GM19467 (cell line): ENCODE measurements around the gene TSPAN15.

Experiments used
- ATAC-seq: cut with Tn5 transposase; IDR thresholded peaks from one replicate; pipeline ENCODE4 v1.9.1; 2021; ENCODE audit warnings: mild to moderate bottlenecking, moderate library complexity; ENCODE audit not compliant: unreplicated experiment

Gene TSPAN15

DNA sequence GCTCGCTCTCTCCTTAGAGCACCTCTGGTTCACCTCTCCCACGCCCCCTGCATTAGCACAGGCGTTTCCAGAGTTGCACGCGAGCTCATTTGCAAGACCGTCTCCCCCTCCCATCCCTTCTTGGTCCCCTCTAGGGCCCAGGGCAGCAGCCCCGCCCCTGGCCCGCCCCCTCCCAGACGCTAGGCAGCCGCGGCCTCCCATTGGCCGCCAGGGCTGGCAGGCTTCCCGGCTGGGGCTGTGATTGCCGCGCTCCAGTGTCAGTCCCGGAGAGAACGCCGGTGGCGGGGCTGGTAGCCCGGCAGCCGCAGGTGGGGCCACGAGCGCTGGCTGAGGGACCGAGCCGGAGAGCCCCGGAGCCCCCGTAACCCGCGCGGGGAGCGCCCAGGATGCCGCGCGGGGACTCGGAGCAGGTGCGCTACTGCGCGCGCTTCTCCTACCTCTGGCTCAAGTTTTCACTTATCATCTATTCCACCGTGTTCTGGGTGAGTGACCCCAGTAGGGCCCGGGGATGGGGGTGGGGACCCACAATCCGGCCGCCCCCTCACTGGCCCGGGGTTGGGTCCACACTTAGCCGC, at the start of gene TSPAN15:
TSS of gene TSPAN15 (plus strand) at position 257 of the 575 bp plus-strand sequence. CDS start at position 387, 130 bp downstream.
- ATAC-seq: peak; percentile 91

DNA sequence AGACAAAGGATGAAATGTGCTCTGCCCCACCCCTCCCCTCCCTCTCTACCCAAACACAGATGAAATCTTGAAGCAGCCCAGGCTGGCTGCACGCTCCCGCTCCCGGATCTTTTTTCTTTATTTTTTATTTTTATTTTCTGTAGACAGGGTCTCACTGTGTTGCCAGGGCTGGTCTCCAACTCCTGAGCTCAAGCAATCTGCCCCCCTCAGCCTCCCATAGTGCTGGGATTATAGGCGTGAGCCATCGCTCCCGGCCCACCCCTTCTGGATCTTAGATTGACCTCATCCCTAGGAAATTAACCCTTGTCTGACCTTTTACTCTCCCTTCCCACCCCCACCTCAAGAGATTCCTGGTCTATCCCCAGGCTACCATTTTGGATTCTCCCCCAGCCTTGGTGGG, 48.9 kb upstream of the TSPAN15 start:
- ATAC-seq: no peak

DNA sequence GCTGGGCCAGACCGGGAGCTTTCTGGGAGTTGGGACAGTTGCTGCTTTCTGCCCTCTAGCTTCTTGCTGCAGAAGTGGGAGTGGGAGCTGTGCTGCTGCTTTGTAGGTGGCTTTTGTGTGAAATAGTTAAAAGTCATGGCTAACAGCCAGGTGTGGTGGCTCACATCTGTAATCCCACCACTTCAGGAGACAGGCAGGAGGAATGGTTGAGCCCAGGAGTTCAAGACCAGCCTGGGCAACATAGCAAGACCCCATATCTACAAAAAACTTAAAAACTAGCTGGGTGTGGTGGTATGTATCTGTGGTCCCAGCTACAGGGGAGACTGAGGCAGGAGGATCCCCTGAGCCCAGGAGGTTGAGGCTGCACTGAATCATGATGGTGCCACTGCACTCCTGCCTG, 48.2 kb upstream of the TSPAN15 start:
- no peak for ATAC-seq

DNA sequence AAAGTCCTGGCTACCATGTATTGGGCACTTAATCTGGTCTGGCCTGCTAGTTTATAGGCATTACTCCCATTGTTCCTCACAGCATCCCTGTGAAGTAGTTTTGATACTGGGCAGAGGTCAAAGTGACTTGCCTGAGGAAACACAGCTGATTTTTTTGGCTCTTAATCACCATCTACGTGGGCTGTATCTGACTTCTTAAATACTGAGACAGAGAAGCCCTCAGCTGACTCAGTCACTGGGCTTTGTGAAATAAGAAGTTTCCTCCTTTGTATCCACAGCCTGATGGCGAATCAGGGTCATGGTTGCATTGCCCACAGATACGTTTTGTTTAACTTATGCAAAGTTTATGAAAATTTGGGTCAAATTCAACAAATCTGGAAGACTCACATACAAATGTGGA, 47.7 kb upstream of the TSPAN15 start:
- ATAC-seq: no peak

DNA sequence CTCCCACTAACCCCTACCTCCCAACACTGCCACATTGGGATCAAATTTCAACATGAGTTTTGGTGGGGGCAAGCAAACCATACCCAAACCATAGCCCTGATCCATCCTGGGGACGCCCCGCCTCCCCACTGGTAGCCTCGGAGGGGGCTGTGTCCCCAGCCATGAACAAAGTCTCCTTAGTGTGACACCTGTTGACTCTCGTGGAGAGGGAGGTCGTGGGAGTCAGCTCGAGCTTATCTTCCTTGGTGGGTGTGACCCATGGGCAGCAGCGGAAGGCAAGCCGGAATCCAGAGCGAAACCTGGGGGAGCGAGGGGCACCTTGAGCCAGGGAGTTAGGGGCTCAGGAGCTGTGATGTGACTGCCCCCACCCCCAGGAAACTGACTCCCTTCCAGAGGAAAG, 46.5 kb upstream of the TSPAN15 start:
- no peak for ATAC-seq

DNA sequence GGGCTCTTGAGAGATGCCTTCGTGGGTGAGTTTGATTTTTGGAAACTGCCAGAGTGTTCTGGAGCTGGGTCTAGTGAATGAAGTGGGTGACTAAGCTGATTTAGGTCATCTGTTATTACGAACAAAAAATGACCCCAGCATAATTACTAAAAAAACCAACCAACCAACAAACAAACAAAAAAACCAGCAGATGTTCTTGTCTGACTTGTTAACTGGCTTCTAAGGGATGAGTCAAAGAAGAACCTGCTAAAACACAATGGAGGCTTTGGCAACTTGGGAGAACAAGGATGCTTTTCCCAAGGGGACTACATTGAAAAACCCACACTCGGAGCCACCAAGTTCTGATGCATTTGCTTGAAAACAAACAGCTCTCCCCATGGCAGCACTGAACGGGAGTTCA, 46.0 kb upstream of the TSPAN15 start:
- no peak for ATAC-seq

DNA sequence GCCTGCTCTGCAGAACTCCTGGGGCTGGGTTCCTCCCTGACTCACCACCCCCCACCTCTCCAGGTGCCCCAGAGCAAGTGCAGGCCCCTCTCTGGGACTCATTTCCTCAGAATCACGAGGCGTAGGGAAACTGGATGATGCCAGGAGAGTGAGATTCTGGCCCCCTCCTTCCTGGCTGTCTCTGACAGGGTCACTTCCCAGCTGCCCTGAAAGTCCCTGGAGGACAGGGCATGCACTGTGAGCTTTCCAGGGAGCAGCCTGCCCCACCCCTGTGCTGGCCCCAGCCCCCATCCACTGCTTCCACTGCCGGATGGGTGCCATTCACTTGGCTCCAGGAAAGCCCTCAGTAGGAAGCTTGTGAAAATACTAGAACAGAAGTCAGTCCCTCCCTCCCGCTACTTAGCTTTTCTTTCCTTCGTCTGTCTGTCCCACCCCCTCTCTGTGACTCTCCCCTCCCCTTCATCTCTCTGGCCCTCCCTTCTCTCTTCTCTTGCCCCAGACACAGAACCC, 44.9 kb upstream of the TSPAN15 start:
- no peak for ATAC-seq

DNA sequence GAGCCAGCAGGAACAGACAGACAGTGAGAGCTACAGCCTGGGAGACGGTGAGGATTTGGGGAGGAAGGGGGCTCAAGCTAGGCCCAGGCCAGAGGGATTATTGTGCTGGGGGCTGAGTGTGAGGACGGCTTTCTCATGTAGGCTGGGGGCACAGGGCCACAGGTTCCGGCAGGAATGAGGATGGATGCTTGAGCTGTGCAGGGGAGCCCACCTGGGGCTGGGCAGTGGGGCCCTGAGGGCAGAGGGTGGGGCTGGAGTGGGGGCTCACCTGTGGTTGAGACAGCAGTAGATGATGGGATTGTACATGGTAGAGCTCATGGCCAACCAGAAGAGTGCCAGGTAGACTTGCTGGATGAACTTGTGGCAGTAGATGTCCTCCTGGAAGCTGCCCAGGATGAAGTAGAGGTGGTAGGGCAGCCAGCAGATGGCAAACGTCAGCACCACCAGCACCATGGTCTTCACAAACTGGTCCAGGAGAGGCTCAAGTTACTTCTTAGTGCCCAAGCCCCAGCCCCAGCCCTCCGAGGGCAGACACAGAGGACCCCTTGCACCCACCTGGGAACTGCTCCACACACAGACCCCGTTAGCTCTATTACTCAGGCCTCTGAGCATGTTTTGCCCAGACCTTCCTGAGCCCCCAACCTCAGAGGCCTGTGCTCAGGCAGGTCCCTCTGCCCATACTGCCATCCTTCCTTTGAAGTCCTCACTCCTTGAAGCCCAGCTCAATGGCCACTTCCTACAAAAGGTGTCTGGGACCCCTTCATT, 44.3 kb upstream of the TSPAN15 start:
- ATAC-seq: no peak

DNA sequence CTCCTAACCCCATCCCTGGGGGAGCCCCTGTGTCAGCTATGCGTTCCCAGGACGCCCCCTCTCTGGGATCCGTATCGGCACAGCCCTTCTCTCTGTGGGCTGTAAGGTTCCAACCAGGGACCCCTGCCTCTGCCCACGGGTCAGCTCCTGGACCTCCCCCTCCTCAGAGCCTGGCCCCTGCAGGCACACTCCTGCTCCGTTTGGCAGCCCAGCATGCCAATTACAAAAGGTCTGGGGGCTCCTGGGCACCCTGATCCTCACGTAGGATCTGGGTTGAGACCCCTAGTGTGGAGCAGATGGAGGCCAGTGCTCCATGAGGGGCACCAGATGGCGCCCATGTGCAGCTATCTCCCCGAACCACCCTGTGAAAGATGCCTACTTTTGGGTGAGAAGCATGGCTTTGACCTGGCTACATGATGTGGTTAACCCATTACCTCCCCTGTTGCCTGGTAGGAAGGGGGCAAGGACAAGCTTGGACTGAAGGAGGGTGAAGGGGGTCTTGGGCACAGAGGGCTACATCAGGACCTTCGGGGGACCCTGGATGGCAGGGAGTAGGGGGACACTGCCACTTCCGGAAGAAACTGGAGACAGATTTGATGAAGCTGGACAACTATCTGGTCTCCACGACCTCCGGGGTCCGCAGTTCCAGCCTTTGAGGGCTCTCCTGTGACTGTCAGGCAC, 43.5 kb upstream of the TSPAN15 start:
- ATAC-seq: no peak

DNA sequence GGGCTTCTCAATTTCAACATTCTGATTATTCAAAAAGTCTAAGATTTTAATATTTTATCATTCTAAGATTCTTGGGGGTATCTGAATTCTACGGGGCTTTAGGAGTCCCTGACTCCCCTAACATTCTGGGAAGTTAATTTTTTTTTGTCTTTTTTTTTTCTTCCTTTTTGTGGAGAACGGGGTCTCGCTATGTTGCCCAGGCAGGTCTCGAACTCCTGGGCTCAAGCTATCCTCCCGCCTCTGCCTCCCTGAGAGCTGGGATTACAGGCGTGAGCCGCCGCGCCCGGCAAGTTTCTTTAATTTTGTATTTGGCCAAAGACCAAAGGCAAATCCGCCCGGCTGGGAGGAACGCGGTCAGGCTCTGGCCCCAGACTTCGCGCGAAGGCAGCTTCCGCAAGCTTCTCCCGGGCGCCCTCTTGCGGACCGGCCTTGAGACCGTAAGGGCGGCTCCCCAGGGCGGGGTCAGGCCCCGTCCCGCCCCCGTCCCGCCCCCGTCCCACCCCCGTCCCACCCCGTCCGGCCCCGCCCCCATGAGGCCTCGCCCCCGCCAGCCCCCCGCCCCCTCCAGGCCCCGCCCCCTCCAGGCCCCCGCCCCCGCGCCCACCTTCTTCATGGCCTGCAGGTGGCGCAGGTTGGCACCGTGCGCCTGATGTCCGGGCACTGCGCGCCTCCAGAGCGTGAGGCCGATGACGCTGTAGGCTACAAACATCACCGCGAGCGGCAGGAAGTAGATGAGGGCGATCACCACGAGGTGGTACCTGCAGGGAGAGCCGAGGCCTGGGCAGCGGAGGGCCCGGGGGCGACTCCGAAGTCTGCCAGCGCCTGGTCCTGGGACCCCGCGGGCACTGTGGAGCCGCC, 42.7 kb upstream of the TSPAN15 start:
- ATAC-seq: peak; percentile 81

DNA sequence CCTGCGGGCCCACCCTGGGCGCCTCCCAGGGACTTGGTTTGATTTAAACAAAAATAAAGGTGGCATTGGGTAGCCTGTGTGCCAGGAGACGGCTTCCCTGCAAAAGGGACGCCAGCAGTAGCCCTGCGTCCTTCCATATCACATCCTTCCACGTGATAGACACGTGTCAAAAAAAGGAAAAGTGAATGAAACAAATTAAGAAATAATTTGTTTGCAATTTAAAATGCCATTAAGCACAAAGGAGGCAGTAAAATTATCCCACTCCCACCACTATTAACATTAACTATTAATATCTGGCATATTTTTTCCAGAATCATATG, 42.1 kb upstream of the TSPAN15 start:
- no peak for ATAC-seq

DNA sequence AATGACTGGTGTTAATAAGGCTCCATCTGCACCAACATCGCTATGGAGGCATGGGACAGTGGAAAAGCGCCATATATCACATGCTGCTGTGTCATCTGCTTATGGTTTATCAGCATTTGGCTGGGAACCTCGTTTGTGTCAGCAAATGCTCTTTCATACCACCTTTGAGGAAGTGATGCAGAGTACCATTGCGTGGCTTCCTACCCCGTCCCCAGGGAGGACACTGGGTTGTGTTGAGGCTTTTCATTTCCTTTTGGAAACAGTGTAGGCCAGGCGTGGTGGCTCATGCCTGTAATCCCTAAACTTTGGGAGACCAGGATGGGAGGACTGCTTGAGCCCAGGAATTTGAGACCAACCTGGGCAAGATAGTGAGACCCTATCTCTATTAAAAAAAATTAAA, 41.3 kb upstream of the TSPAN15 start:
- no peak for ATAC-seq

DNA sequence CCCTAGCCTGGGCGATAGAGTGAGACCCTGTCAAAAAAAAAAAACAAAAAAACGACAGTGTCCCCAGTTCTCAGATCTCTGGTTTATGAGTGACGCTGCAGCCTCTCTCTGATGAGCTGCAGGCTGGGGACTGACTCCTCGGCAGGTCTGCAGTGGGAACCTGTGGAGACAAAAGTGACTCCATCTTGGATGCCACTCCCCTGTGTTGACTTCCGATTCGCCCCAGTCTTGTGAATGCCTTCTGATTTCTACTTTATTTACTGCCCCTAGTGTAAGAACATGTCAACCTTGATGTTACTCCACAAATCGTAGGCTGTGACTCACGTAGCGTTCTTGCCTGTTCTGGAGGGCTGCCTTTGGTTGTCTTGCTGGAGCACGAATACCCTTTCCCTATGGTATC, 40.8 kb upstream of the TSPAN15 start:
- ATAC-seq: no peak

DNA sequence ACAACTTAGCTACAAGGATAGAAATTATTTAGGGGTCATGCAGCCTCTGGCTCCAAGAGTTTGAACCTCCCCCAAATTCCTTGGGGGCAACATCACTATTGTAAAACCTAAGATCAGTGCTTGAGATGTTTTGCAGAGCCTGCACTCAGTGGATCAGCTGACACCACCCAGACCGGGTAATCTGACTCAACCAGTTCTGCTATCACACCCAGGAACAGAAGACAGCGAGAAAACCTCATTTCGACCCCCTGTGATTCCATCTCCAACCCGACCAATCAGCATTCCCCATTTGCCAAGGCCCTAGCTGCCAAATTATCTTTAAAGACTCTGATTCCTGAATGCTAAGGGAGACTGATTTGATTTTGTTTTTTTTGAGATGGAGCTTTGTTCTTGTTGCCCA, 39.8 kb upstream of the TSPAN15 start:
- ATAC-seq: no peak

DNA sequence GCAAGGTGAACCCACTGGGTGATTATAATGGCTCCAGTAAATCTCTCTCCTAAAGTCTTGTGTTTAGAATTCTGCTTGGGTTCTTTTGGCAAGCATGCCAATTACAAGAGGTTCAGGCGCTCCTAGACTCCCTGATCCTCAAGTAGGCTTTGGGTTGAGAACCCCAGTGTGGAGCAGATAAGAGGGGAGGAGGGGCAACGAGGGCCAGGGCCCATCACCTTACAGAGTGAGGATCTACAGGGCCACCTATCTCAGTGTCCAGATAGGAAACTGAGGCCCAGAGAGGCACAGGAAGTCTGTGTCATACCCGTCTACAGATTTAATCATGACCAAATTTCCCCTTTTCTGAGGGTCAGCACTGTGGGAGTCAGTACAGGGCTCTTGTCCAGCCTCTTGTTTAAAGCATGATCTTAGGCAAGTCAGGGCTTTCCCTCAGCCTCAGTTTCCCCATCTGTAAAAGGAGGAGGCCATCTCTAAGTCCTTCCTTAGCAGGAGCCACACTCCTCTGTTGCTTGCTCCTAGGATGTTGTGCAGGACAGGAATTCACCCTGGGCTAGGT, 39.0 kb upstream of the TSPAN15 start:
- ATAC-seq: no peak

DNA sequence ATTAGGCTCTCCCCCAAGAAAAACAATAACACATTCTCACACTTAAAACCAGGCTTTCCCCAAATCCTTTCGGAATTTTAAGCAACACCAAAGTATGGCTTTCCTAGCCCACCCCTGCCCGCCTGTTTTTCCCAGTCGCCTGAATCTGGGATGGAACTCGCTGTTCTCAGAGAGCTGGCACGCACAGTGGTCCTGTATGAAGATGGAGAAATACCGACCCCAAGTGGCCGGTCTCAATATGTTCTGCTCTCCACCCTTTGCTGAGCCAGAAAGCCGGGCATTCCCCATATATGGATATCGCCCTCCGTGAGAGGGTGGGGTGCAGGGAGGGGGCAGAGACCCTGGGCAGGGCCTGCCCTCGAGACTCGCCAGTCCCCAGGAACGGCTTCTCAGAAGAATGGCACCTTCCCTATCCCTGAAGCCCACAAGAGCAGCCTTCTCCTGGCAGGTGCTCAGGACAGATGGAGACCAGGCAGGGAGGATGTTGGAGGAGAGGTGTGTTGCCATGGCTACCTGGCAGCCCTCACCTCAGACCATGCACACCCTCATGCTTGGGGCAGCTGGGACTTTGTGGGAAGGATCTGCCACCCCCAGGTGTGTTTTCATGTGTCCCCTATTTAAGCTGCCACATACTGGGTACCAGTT, 37.9 kb upstream of the TSPAN15 start:
- ATAC-seq: no peak

DNA sequence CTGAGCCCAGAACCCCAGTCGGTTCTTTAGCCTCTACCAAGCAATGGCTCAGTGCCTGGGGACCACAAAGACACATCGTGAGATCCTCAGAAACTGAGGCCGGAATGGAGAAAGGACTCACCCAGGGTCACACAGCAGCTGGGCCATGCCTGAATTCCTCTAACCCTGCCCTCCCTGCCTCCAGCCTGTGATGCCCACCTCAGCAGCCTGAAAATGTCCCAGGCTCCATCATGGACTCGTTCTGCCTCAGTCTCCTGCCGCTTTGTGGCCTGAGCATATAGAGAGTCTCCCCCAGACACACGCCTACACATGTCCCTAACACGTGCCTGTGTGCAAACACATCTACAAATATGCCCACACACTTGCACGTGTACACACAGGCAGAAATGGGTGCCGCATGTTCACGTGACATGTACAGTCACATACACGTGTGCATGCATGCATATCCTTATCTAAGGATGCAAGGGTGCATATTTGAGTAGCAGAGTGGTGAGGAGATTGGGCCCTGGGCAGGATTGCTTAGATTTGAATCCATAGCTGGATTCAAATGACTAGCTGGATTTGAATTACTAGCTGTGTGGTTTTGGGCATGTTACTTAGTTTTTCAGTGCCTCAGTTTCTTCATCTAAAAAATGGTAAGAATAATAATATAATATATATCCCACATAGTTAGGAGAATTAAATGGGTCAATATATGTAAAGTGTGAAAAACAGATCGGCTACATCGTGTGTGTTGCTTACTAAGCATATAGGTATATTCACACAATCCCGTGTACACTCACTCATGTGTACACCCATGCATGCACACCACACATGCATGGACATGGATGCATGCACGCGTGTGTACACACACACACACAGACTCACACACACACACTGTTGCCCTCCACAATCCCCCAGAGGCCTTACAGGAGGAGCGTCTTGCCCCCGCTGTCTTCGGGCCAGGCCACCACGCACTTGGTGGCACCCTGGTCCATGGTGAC, 36.9 kb upstream of the TSPAN15 start:
- no peak for ATAC-seq

DNA sequence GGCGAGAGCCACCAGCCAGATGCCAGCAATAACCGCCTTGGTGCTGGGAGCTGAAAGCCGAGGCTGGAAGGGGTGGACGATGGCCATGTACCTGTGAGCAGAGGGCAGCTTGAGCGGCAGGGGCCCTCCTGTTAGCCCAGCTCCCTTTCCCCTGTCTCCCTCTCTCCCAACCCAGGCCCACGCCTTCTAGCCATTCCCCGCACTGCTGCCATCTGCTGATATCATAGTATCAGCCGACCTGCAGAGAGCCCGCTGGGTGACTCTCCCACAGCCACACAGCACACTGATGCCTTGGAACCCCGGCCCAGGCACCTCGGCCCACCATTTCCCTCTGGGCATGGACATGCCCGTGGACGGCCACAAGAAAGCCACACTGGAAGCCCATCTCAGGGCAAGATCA, 36.2 kb upstream of the TSPAN15 start:
- ATAC-seq: no peak

DNA sequence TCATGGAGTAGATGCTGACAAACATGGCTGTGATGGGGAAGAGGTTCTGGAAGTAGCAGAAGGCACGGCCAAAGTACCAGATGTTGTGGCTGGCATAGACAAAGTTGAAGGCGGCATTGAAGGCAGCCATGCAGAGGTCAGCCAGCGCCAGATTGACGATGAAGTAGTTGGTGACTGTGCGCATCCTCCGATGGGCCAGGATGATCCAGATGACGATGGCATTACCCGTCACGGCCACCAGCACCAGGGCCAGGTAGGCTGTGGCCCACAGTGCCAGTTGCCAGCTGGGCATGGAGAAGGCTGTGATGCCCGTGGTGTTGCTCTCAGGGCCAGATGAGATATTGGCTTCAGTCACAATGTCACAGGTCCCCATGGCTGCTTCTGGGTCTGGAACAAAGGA, 35.3 kb upstream of the TSPAN15 start:
- ATAC-seq: no peak
